HG03571 (cell line): Measurements from ENCODE around the gene LBHD2.

Source experiments
- ATAC-seq: cut with Tn5 transposase; IDR thresholded peaks from one replicate; pipeline ENCODE4 v1.9.1; 2021; ENCODE audit not compliant: unreplicated experiment

The LBHD2 gene

GRCh38 chr14:103130017-103130764 lies 46.2 kb downstream of the LBHD2 start:
- no peak for ATAC-seq

GRCh38 chr14:103130965-103131364 lies 47.0 kb downstream of the LBHD2 start:
- ATAC-seq, result no peak

GRCh38 chr14:103131580-103131979 lies 47.6 kb downstream of the LBHD2 start:
- ATAC-seq, result no peak

GRCh38 chr14:103132381-103133209 lies 48.6 kb downstream of the LBHD2 start:
- ATAC-seq, result no peak

DNA sequence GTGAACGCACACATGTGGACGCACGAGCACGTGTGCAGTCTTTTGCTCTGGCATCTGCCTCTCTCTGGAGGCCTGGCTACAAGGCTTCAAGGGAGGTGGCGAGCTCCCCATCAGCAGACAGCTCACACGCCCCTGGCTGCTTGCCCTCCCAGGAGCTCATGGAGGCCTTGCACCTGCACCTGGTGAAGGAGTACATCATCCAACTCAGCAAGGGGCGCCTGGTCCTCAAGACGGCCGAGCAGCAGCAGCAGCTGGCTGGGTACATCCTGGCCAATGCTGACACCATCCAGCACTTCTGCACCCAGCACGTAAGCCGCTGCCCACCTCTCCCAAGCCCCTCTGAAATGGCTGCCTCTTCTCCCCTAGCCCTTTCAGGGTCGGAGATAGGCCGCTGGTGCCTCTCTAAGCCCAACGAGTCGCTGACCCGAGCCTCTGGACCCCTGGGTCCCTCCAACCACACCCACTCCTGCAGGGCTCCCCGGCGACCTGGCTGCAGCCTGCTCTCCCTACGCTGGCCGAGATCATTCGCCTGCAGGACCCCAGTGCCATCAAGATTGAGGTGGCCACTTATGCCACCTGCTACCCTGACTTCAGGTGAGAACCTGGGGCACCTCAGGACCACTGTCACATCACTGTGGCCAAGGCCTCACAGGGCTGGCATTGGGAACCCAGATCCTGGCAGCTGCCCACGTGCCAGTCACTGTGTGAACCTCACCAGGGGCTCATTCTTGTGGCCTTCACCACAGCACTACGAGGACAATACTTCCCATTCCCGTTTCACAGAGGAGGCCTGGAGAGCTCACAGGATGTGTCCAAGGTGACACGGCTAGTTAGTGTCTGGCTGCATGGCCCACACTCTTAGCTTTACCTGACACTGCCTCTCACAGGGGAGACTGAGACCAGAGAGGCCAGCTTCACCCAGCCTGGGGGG lies 49.5 kb downstream of the LBHD2 start:
- ATAC-seq, result no peak

GRCh38 chr14:103134405-103134804 lies 50.4 kb downstream of the LBHD2 start:
- ATAC-seq, result no peak

- no peak for ATAC-seq
Measured at GRCh38 chr14:103134919-103135318, 50.9 kb downstream of the LBHD2 start.

DNA sequence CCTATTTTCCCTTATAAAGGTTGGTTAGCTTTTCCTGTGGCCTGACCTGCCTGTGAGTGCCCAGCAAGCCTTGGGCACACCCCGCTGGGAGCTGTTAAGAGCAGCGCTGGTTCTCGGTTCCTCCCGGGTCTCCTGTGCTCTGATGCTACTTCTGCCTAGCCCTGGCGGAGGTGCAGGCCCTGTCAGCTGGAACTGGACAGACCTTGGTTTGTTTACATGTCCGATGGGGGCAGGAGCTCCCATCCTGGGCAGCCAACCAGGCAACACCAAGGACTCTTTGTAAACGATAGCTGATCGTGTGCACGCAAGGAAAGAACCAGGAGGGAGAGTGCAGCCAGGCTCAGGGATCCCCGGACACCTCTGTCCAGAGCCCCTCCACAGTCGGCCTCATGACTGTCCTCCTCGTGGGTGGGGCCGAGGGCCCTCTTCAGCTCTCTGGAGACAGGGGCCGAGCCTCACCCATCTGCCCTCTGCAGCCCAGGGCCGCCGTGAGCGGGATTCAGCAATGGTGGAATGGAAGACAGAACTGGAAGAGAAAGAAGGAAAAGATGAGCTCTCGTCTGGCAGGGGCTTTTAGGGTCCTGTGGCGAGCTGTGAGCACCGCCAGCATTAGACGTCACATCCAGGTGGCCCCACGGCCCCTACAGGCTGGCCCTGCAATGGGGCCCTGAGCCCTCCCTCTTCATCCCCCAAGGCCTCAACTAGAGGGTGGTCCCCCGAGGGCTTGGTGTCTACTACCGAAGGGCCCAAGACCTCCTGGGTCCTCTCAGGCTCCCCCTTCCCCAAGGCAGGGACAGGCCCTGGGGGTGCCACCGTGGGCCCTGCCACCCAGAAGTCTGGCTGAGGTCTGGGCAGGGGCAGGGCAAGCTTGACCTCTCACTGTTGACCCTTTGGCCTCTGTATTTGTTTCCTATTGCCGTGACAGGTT lies 51.6 kb downstream of the LBHD2 start:
- no peak for ATAC-seq

DNA sequence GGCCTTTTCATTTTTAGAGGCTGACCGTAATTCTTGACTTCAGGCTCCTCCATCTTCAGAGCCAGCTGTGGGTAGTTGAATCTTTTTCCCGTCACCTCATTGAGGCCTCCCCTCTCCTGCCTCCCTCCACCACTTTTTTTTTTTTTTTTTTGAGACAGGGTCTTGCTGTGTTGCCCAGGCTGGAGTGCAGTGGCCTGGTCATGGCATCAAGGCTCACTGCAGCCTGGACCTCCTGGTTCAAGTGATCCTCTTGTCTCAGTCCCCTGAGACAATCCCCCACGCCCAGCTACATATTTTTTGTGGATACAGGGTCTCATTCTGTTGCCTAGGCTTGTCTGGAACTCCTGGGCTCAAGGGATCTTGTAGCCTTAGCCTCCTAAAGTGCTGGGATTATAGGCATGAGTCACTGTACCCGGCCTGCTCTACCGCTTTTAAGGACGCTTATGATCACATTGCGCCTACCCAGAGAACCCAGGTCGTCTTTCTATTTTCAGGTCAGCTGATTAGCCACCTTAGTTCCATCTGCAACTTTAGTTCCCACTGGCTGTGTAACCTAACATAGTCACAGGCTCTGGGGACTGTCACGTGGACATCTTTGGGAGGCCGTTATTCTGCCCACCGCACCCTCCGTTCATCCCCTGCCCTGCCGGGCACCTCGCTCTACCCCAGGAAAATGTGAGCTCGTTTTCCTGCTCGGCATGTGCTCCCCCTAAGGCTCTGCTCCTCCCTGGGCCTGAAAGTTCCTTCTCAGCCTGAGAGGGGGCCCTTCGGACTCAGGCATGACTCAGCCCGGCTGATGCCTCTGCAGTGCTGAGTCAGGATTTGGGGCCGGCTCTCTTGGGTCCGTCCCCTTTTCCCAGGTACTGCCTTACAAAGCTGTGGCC lies 52.6 kb downstream of the LBHD2 start:
- ATAC-seq, result no peak

DNA sequence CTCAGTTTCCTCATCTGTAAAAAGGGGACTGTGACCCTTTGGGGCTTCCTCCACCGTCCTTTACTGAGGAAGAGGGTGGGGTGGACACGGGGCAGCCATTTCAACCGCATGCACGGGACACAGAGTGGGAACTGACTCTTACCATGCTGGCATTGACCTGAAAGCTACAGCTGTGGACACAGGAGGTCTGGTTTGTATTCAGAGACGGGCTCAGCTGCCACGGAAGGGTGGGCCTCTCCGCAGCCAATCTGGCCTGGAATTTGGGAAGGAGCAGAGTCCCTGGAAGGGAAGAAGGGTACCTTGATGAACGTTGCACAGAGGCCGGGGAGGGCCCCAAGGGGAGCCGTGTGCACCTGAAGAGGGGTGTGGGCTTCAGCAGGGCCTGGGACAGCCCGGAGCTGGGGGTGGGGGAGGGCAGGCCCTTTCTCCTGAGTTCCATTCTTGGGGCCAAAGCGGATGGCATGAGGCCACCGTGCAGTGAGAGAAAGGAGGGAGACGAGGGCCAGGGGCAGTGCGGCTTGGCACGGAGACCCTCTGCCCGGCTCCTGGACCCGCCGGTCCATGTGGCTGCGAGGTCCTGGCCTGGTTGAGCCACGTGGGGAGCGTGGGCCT lies 53.8 kb downstream of the LBHD2 start:
- ATAC-seq, result no peak

DNA sequence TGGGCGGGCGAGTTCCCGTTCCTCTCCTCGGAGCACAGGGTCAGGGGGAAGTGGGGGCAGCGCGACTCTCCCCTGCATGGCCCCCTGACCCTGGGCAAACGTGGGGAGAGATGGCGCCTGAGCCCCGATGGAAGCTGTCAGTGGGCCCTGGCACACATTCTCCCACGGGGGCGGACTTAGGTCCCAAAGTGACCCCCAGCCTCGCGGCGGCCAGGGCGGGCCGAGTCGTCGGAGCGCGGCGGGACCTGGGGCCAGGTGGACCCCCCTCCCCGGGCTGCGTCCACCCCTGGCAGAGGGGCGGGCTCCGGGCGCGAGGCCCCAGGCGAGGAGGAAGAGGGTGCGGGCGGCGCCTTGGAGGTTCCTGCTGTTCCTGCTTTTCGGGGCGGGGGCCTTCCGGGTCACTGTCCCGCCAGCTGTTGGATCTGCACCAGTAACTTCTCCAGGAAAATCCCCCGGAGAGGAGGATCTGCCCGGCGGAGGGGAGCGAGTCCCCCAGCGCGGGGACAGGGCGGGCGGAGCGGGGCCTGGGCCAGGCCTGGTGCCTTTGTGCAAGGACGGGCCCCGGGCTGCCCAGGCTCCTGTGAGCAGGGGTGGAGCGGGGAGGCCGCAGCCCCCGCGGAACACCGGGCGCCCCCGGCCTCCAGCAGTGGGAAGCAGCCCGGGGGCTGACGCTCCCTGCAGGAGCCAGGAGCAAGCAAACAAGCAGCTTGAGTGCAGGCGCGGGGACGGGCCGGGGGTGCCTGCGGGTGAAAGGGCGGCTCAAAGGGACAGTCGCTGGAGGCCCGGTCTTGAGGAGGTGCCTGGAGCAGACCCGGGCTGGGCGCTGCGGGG lies 54.5 kb downstream of the LBHD2 start:
- no peak for ATAC-seq

DNA sequence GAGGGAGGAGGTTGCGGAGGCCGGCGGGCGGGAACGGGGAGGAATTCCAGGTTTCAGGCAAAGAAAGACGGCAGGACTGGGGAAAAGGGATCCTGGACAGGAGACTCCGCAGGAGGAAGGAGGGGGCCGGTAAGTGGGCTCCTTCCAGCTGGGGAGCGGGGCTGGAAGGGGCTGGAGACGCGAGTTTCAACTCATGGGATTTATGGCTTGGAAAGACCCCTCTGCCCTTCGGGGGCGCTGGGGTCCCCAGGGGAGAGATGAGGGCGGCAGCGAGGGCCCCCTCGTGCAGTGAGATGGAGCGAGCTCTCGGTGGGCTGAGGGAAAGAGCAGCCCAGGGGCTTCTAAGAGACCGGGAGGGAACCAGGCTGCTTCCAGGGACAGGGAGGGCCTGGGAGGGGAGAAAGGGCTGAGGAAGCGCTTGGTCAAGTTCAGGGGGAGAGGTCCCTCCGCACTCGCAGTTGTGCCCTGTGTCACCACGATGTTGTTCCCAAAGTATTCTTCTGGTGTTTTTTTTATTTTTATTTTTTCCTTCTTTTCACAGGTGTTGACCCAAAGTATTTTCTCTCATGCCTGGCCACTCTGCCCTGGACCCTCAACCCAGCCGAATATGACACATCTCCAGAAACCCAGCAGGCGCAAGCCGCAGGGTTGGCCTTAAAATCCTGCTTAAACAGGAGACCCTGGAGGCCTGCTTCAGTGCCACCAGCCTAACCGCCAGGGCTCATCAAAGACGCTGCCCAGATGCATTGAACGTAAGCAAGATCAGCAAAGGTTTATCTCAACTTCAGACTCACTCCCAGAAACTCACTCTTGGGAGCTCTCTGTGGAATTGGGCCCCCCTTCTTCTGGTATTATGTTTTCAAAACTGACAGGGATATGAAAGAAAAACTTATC lies 55.4 kb downstream of the LBHD2 start:
- ATAC-seq, result no peak
